ENCODE data around the gene HTR2C. TPM values are rescaled to one million over a fixed set of nuclear protein-coding genes. Genes with fewer than 3 reads are reported as not detected.

Gene HTR2C
- total RNA-seq: not detected in 2 replicates

- peaks cover 60% of the 10 kb centered on the region for H3K27me3 ChIP-seq (ENCODE audit: insufficient read depth, low read length)
- no peaks in the 10 kb centered on the region for H3K36me3 ChIP-seq (ENCODE audit: insufficient read depth, low read length)
- no peak within 1 kb of the TSS for H3K4me3 ChIP-seq (ENCODE audit: insufficient read depth, low read length)
- no peaks in the 10 kb centered on the region for H3K4me1 ChIP-seq (ENCODE audit: insufficient read depth, low read length)
- H4K20me1 ChIP-seq (ENCODE audit: insufficient read depth, low read length): no peaks in the 10 kb centered on the region
- no peaks in the 10 kb centered on the region for H3K79me2 ChIP-seq (ENCODE audit: insufficient read depth, low read length)
- H3K4me2 ChIP-seq (ENCODE audit: insufficient read depth, low read length): no peak within 1 kb of the TSS
- no peak within 1 kb of the TSS for H3K27ac ChIP-seq (ENCODE audit: low read depth, low read length)
- DNase-seq (ENCODE audit: insufficient read length, low spot score, missing footprints): peak; percentile 54
- H3K9me3 ChIP-seq (ENCODE audit: low read depth, low read length): peaks cover 3% of the 10 kb centered on the region
- H2AFZ ChIP-seq (ENCODE audit: low read length): no peak within 1 kb of the TSS
- TF ChIP-seq CTCF (IDR thresholded peaks at IDR 0.05; ENCODE audit: extremely low read depth, low read depth, low read length): no peak
These were observed at the start of gene HTR2C for GRCh38 chrX:114583646-114584374. HTR2C (plus strand) TSS chrX:114584086; CDS start chrX:114726937, 142,851 bp downstream.

GRCh38 chrX:114580336-114580735, 3.5 kb upstream of the HTR2C start:
- H3K4me1 ChIP-seq (ENCODE audit: insufficient read depth, low read length): no peaks in the 10 kb centered on the region
- H3K36me3 ChIP-seq (ENCODE audit: insufficient read depth, low read length): no peaks in the 10 kb centered on the region
- TF ChIP-seq CTCF (IDR thresholded peaks at IDR 0.05; ENCODE audit: extremely low read depth, low read depth, low read length): no peak
- no peak overlapping the region for H3K27ac ChIP-seq (ENCODE audit: low read depth, low read length)
- no peak overlapping the region for H2AFZ ChIP-seq (ENCODE audit: low read length)
- peak; percentile 9 for DNase-seq (ENCODE audit: insufficient read length, low spot score, missing footprints)
- H3K4me3 ChIP-seq (ENCODE audit: insufficient read depth, low read length): no peak overlapping the region
- H3K27me3 ChIP-seq (ENCODE audit: insufficient read depth, low read length): peaks cover 54% of the 10 kb centered on the region
- H3K4me2 ChIP-seq (ENCODE audit: insufficient read depth, low read length): no peak overlapping the region
- H4K20me1 ChIP-seq (ENCODE audit: insufficient read depth, low read length): no peaks in the 10 kb centered on the region
- no peaks in the 10 kb centered on the region for H3K79me2 ChIP-seq (ENCODE audit: insufficient read depth, low read length)
- H3K9me3 ChIP-seq (ENCODE audit: low read depth, low read length): peaks cover 3% of the 10 kb centered on the region

- TF ChIP-seq CTCF (IDR thresholded peaks at IDR 0.05; ENCODE audit: extremely low read depth, low read depth, low read length): no peak
- Histone ChIP-seq H2AFZ (ENCODE audit: low read length) (no peak overlapping the region), H4K20me1 (ENCODE audit: insufficient read depth, low read length) (no peaks in the 10 kb centered on the region), H3K27ac (ENCODE audit: low read depth, low read length) (no peak overlapping the region), H3K79me2 (ENCODE audit: insufficient read depth, low read length) (no peaks in the 10 kb centered on the region), H3K9me3 (ENCODE audit: low read depth, low read length) (peaks cover 3% of the 10 kb centered on the region), H3K27me3 (ENCODE audit: insufficient read depth, low read length) (peaks cover 60% of the 10 kb centered on the region), H3K4me3 (ENCODE audit: insufficient read depth, low read length) (no peak overlapping the region), H3K4me2 (ENCODE audit: insufficient read depth, low read length) (no peak overlapping the region), H3K36me3 (ENCODE audit: insufficient read depth, low read length) (no peaks in the 10 kb centered on the region), H3K4me1 (ENCODE audit: insufficient read depth, low read length) (no peaks in the 10 kb centered on the region)
- DNase-seq (ENCODE audit: insufficient read length, low spot score, missing footprints): peak; percentile 44
These were observed 2.2 kb upstream of the HTR2C start for GRCh38 chrX:114581528-114582263.

GRCh38 chrX:114582264-114582632, 1.6 kb upstream of the HTR2C start:
- Histone ChIP-seq H3K27ac (ENCODE audit: low read depth, low read length) (no peak overlapping the region), H3K36me3 (ENCODE audit: insufficient read depth, low read length) (no peaks in the 10 kb centered on the region), H3K27me3 (ENCODE audit: insufficient read depth, low read length) (peaks cover 60% of the 10 kb centered on the region), H3K4me3 (ENCODE audit: insufficient read depth, low read length) (no peak overlapping the region), H2AFZ (ENCODE audit: low read length) (no peak overlapping the region), H3K79me2 (ENCODE audit: insufficient read depth, low read length) (no peaks in the 10 kb centered on the region), H3K4me2 (ENCODE audit: insufficient read depth, low read length) (no peak overlapping the region), H3K4me1 (ENCODE audit: insufficient read depth, low read length) (no peaks in the 10 kb centered on the region), H4K20me1 (ENCODE audit: insufficient read depth, low read length) (no peaks in the 10 kb centered on the region), H3K9me3 (ENCODE audit: low read depth, low read length) (peaks cover 3% of the 10 kb centered on the region)
- DNase-seq (ENCODE audit: insufficient read length, low spot score, missing footprints): no peak
- TF ChIP-seq CTCF (IDR thresholded peaks at IDR 0.05; ENCODE audit: extremely low read depth, low read depth, low read length): no peak

Measured in osteoblast (primary cell).